Left colon (tissue), 2 donors: ENCODE measurements around the gene ZFP91. TPM values are rescaled to one million over a fixed set of nuclear protein-coding genes. Genes with fewer than 3 reads are reported as not detected.

Source experiments
- ATAC-seq: fragments of 200-7000 bp; cut with Tn5 transposase; one replicate; pipeline ENCODE4 v1.9.1; 2020; ENCODE audit warnings: mild to moderate bottlenecking, moderate library complexity
- DNase-seq, 2 donors: peaks; one replicate each; pipeline ENCODE4 v3.0.0-alpha.2; 2020
- intact Hi-C, 2 donors: fragments of 100-400 bp; cut with DNase I in 1 of 2; cut with micrococcal nuclease in 1 of 2; formaldehyde crosslinking; loops; one replicate each; pipeline versions ENCODE4 v1.11.2 to v1.14.0; 2022; cut with DNase I, micrococcal nuclease
- total RNA-seq, 2 donors: library from RNA; stranded (reverse); fragmentation: NEBNext Ultra II Directional; extraction: Animal tissue kit (Norgen Biotek cat#: 25700); gene quantifications; one replicate each; pipeline ENCODE4 v1.2.1, GENCODE V29; 2021
- donor health status: DM: no; HTN: no; CAD: no.
- donor health status: DM: yes; HTN: yes; CAD: no.

The ZFP91 gene
- total RNA-seq, 2 donors from 2014 or later: 73.9 to 77.7 TPM

- DNase-seq (no peak), ATAC-seq (no peak)
- intact Hi-C loops: no loop called here
These were observed 71.6 kb downstream of the ZFP91 start for GRCh38 chr11:58650496-58650895.

- intact Hi-C loops: no loop called here
- DNase-seq (no peak), ATAC-seq (no peak)
These were observed 73.9 kb downstream of the ZFP91 start for GRCh38 chr11:58652726-58653280.

- intact Hi-C loops: no loop called here
- ATAC-seq (peak; percentile 98), DNase-seq (peak; percentile 64 to 89)
These were observed 75.4 kb downstream of the ZFP91 start for GRCh38 chr11:58654079-58654907.

- DNase-seq (no peak), ATAC-seq (no peak)
- intact Hi-C loops: no loop called here
These were observed 76.0 kb downstream of the ZFP91 start for GRCh38 chr11:58654908-58655296.

- intact Hi-C loops: no loop called here
- ATAC-seq: no peak
- DNase-seq: no peak
These were observed 77.5 kb downstream of the ZFP91 start for GRCh38 chr11:58656348-58656747.

GRCh38 chr11:58658623-58659022 lies 79.8 kb downstream of the ZFP91 start:
- DNase-seq (no peak), ATAC-seq (no peak)
- intact Hi-C loops: no loop called here

- DNase-seq: no peak
- ATAC-seq: peak; percentile 91
- intact Hi-C loops: no loop called here
These were observed 80.5 kb downstream of the ZFP91 start for GRCh38 chr11:58659404-58659803.

GRCh38 chr11:58659910-58660570 lies 81.2 kb downstream of the ZFP91 start:
- peak; percentile 78 for ATAC-seq
- DNase-seq: no peak
- intact Hi-C loops: no loop called here

Other genes starting within 250 kb of the ZFP91 start
- gene OR5B17, start 220.0 kb upstream of the ZFP91 start, total RNA-seq: not detected
- gene OR5B3, start 172.2 kb upstream of the ZFP91 start, total RNA-seq: not detected
- gene OR5B2, start 150.9 kb upstream of the ZFP91 start, total RNA-seq: not detected
- not detected for gene OR5B12, start 136.8 kb upstream of the ZFP91 start, total RNA-seq
- gene OR5B21, start 71.0 kb upstream of the ZFP91 start, total RNA-seq: not detected
- 10 to 100 TPM in 1 of 2 donors, 1 to 10 TPM in 1; 9.3 to 13.3 TPM for gene LPXN, start 3.2 kb upstream of the ZFP91 start, total RNA-seq
- 1 to 10 TPM; 1.7 to 2.6 TPM for gene CNTF, start 43.6 kb downstream of the ZFP91 start, total RNA-seq
- gene GLYAT, start 152.9 kb downstream of the ZFP91 start, total RNA-seq: under 1 TPM in 1 of 2 donors, not detected in 1; 0.14 TPM